OCI-LY7 (cell line): ENCODE measurements around the gene SPATS2L. TPM values are rescaled to one million over a fixed set of nuclear protein-coding genes. Genes with fewer than 3 reads are reported as not detected.

Experiments
- BruUV-seq: library from RNA; stranded (reverse); fragments of 400-500 nt; replicated peaks from 2 replicates; lab custom pipeline; 2021; lab: Mats Ljungman, UMichigan
- CTCF ChIA-PET: fragments of 300-600 bp; sonication (Branson Sonifier 250); formaldehyde crosslinking; loops from one replicate; lab custom pipeline; 2022; ENCODE audit warnings: antibody characterized with exemption; ENCODE audit not compliant: unreplicated experiment; lab: Charles Lee
- POLR2A ChIA-PET: fragments of 300-600 bp; sonication (Branson Sonifier 250); formaldehyde crosslinking; loops from one replicate; lab custom pipeline; 2022; ENCODE audit warnings: antibody characterized with exemption; lab: Charles Lee
- DNase-seq: peaks from one replicate; pipeline ENCODE4 v3.0.0-alpha.2; 2015; ENCODE audit warnings: low spot score
- H2AFZ ChIP-seq: fragments of 200-600 bp; sonication (generic), shearing (Covaris generic); 2 replicates; pipeline ENCODE4 v1.6.1; 2014; ENCODE audit warnings: mild to moderate bottlenecking, antibody characterized with exemption, low read length, moderate library complexity
- H3K27ac ChIP-seq: fragments of 200-600 bp; sonication (generic); 2 replicates; pipeline ENCODE4 v1.5.1; 2014; ENCODE audit warnings: mixed run types, low read depth, mild to moderate bottlenecking, moderate library complexity, low read length, inconsistent platforms; ENCODE audit not compliant: poor library complexity, severe bottlenecking
- H3K36me3 ChIP-seq: fragments of 200-600 bp; sonication (generic); 2 replicates; pipeline ENCODE4 v1.6.1; 2014; ENCODE audit warnings: mild to moderate bottlenecking, antibody characterized with exemption, low read length, moderate library complexity, mixed read lengths; ENCODE audit not compliant: insufficient read depth
- H3K4me1 ChIP-seq: fragments of 200-600 bp; sonication (generic); 2 replicates; pipeline ENCODE4 v1.5.1; 2014; ENCODE audit warnings: mild to moderate bottlenecking, low read length; ENCODE audit not compliant: insufficient read depth, poor library complexity, severe bottlenecking
- H3K4me2 ChIP-seq: fragments of 200-600 bp; sonication (generic); 2 replicates; pipeline ENCODE4 v1.6.1; 2014; ENCODE audit warnings: mild to moderate bottlenecking, low read length
- H3K4me3 ChIP-seq: fragments of 200-600 bp; sonication (generic); 2 replicates; pipeline ENCODE4 v1.5.1; 2014; ENCODE audit warnings: mild to moderate bottlenecking, low read depth, low read length; ENCODE audit not compliant: poor library complexity, severe bottlenecking
- H3K79me2 ChIP-seq: fragments of 200-600 bp; sonication (generic); 2 replicates; pipeline ENCODE4 v1.6.1; 2016; ENCODE audit warnings: low read depth, mild to moderate bottlenecking, low read length, moderate library complexity, mixed read lengths; ENCODE audit not compliant: insufficient read depth
- H3K9me2 ChIP-seq: fragments of 200-600 bp; sonication (generic); 2 replicates; pipeline ENCODE4 v1.6.1; 2016; ENCODE audit warnings: mild to moderate bottlenecking, low read length, mixed read lengths; ENCODE audit not compliant: insufficient read depth
- H3K9me3 ChIP-seq: fragments of 200-600 bp; sonication (generic); 2 replicates; pipeline ENCODE4 v1.6.1; 2014; ENCODE audit warnings: mild to moderate bottlenecking, mixed run types, low read length, mixed read lengths
- H4K20me1 ChIP-seq: fragments of 200-600 bp; sonication (generic); 2 replicates; pipeline ENCODE4 v1.6.1; 2014; ENCODE audit warnings: mild to moderate bottlenecking, antibody characterized with exemption, low read length, moderate library complexity, mixed read lengths; ENCODE audit not compliant: insufficient read depth
- CTCF ChIP-seq: fragments of 200-600 bp; sonication (generic); conservative IDR thresholded peaks from 2 replicates; pipeline ENCODE4 v1.5.1; 2014; ENCODE audit warnings: mild to moderate bottlenecking, antibody characterized with exemption, low read length, moderate library complexity, mixed read lengths
- EZH2phosphoT487 ChIP-seq: fragments of 200-600 bp; sonication (generic); IDR thresholded peaks from 2 replicates; pipeline ENCODE4 v1.6.1; 2018; ENCODE audit warnings: low read depth, borderline replicate concordance, mild to moderate bottlenecking, mixed run types, antibody characterized with exemption, low read length, moderate library complexity, mixed read lengths
- intact Hi-C: fragments of 100-400 bp; cut with micrococcal nuclease; formaldehyde crosslinking; loops from one replicate; pipeline ENCODE4 v1.10.0; 2022; ENCODE audit not compliant: unreplicated experiment
- total RNA-seq, 2 experiments: library from RNA; depleted of rRNA in 1 of 2; stranded (reverse); fragments of >200 nt in 1 of 2; shearing (Covaris generic) in 1 of 2; gene quantifications; 2 replicates each; pipeline ENCODE4 v1.2.3, GENCODE V29; 2014 to 2022

The SPATS2L gene
- total RNA-seq, 2 experiments from 2014 or later = 3.1 to 5.2 TPM

DNA sequence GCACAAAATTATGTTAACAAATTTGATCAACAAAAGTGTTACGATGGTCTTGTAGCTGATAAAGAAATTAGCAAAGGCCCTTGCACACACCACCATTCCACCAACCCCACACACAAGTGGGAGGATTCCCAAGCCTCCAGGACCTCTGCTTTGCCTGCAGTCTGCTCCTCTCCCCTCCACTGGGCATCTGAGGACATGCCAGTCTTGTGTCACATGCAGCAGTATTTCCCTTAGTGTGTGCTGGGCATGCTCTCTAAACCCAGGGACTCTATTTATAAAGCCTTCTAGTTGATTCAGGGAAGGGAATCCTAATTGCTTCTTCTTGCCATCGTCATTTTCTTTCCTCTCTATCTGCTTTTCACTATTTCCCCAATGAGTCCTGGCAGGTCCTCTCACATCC is 150.1 kb downstream of the SPATS2L start:
- Histone ChIP-seq H3K4me1 (peaks cover 21% of the 10 kb centered on the region), H2AFZ (no peak overlapping the region; the same call in 1 of the 2 replicates), H4K20me1 (no peaks in the 10 kb centered on the region), H3K9me3 (peaks cover 5% of the 10 kb centered on the region; the same call in 1 of the 2 replicates), H3K27ac (no peak overlapping the region), H3K4me3 (no peak overlapping the region), H3K9me2 (no peaks in the 10 kb centered on the region), H3K4me2 (peak overlapping the region; percentile 12; the same call in 1 of the 2 replicates), H3K36me3 (no peaks in the 10 kb centered on the region), H3K79me2 (no peaks in the 10 kb centered on the region)
- no peak for TF ChIP-seq EZH2phosphoT487
- TF ChIP-seq CTCF = no peak
- BruUV-seq = no TSS peak
- intact Hi-C loops = no loop called here
- POLR2A ChIA-PET = interaction anchor here (1.3 to 1.5 kb wide), 2 partner anchors 12 to 78 kb away, joined by 3 to 5 read pairs; no protein-coding TSS in a partner anchor
- no peak for DNase-seq
- CTCF ChIA-PET = no interaction called here

GRCh38 chr2:200459101-200459500 is 152.6 kb downstream of the SPATS2L start:
- intact Hi-C loops = no loop called here
- no peaks in the 10 kb centered on the region for H3K9me3 ChIP-seq
- H2AFZ ChIP-seq = no peak overlapping the region
- H3K9me2 ChIP-seq = no peaks in the 10 kb centered on the region
- H3K4me3 ChIP-seq = no peak overlapping the region
- no peaks in the 10 kb centered on the region for H4K20me1 ChIP-seq
- H3K79me2 ChIP-seq = no peaks in the 10 kb centered on the region
- no TSS peak for BruUV-seq
- no peaks in the 10 kb centered on the region for H3K36me3 ChIP-seq
- peaks cover 26% of the 10 kb centered on the region for H3K4me1 ChIP-seq
- no peak overlapping the region for H3K4me2 ChIP-seq
- POLR2A ChIA-PET = interaction anchor here (1.1 kb wide), 1 partner anchor 10 kb away, joined by 3 read pairs; no protein-coding TSS in a partner anchor
- CTCF ChIA-PET = no interaction called here
- TF ChIP-seq CTCF = no peak
- TF ChIP-seq EZH2phosphoT487 = no peak
- no peak for DNase-seq
- H3K27ac ChIP-seq = no peak overlapping the region
